Measurements from ENCODE around the gene TMEM209. TPM values are rescaled to one million over a fixed set of nuclear protein-coding genes. Genes with fewer than 3 reads are reported as not detected.

TMEM209 gene
- total RNA-seq, 3 donors from 2014 or later (not counting 1 experiment from before 2014, with no cell fraction given) = 26.3 to 31.0 (median 30.4) TPM

DNA sequence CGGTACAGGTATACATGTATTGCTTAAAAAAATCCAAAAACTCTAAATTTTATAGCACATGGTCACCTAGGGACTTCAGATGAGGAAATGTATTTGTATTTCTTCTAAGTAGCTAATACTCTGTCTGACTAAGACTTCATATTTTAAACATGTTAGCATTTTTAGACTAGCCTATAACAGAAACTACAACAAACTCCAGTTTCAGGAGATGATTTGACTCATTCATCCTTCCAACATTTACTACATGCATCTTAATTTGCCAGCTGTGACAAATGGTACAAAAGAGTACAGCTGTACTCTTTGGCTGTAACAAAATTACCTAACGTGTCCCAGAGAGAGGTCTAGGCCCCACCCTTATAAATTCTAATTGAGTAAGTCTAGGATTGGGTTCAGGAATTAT, 22.2 kb downstream of the TMEM209 start:
- WGBS (ENCODE audit: insufficient coverage) = no CpG with 5 or more reads among the region's 2 CpGs
- Histone ChIP-seq H3K4me3 (ENCODE audit: low read length) (no peak overlapping the region), H3K27me3 (ENCODE audit: control insufficient read depth, insufficient read depth, low read length) (no peaks in the 10 kb centered on the region), H3K4me1 (ENCODE audit: control insufficient read depth, insufficient read depth, low read length) (no peaks in the 10 kb centered on the region), H3K9me3 (ENCODE audit: control insufficient read depth, insufficient read depth, low read length) (no peaks in the 10 kb centered on the region), H3K27ac (ENCODE audit: low read length) (no peak overlapping the region), H3K36me3 (ENCODE audit: control insufficient read depth, insufficient read depth, low read length) (peaks cover 56% of the 10 kb centered on the region)
- intact Hi-C loops (cut with micrococcal nuclease) = no loop called here
- DNase-seq = no peak
- no peak for ATAC-seq
- Mint-ChIP-seq H3K27me3 (ENCODE audit: low read depth in 2 of 2) (no peaks in the 10 kb centered on the region), H3K4me3 (no peak overlapping the region), H3K9me3 (no peaks in the 10 kb centered on the region), H3K27ac (no peak overlapping the region), H3K36me3 (peaks cover 18% of the 10 kb centered on the region), H3K4me1 (no peaks in the 10 kb centered on the region)
- TF ChIP-seq CTCF (IDR thresholded peaks at IDR 0.05) = no peak

DNA sequence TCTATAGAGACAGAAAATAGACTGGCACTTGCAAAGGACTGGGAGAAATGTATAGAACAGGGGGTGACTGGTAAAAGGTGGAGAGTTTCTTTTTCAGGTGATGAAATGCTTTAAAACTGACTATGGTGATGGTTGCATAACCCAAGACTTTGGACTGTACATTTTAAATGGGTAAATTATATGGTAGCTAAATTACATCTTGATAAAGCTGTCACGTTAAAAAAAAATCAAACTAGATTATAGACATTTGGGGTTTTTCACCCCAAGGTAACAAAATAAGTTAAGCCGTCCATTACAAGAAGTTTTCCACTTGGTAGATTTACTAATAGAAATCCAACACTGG, 24.0 kb downstream of the TMEM209 start:
- no peak for DNase-seq
- no peaks in the 10 kb centered on the region for H3K9me3 ChIP-seq (ENCODE audit: control insufficient read depth, insufficient read depth, low read length)
- no peak for TF ChIP-seq CTCF (IDR thresholded peaks at IDR 0.05)
- H3K27me3 ChIP-seq (ENCODE audit: control insufficient read depth, insufficient read depth, low read length) = no peaks in the 10 kb centered on the region
- H3K4me1 Mint-ChIP-seq = no peaks in the 10 kb centered on the region
- peaks cover 55% of the 10 kb centered on the region for H3K36me3 ChIP-seq (ENCODE audit: control insufficient read depth, insufficient read depth, low read length)
- H3K36me3 Mint-ChIP-seq = peaks cover 11% of the 10 kb centered on the region
- H3K27ac ChIP-seq (ENCODE audit: low read length) = no peak overlapping the region
- H3K27ac Mint-ChIP-seq = no peak overlapping the region
- no peak overlapping the region for H3K4me3 ChIP-seq (ENCODE audit: low read length)
- intact Hi-C loops (cut with micrococcal nuclease) = no loop called here
- ATAC-seq = no peak
- H3K27me3 Mint-ChIP-seq (ENCODE audit: low read depth in 2 of 2) = no peaks in the 10 kb centered on the region
- 100% methylated on average over 1 of the region's 2 CpGs for WGBS (ENCODE audit: insufficient coverage)
- no peaks in the 10 kb centered on the region for H3K9me3 Mint-ChIP-seq
- H3K4me1 ChIP-seq (ENCODE audit: control insufficient read depth, insufficient read depth, low read length) = no peaks in the 10 kb centered on the region
- no peak overlapping the region for H3K4me3 Mint-ChIP-seq

GRCh38 chr7:130180571-130181262, 24.5 kb downstream of the TMEM209 start:
- intact Hi-C loops (cut with micrococcal nuclease) = no loop called here

More at GRCh38 chr7:130180571-130181262, 24.5 kb downstream of the TMEM209 start:
- Mint-ChIP-seq H3K9me3 (no peaks in the 10 kb centered on the region), H3K27ac (no peak overlapping the region), H3K4me3 (no peak overlapping the region), H3K36me3 (peaks cover 11% of the 10 kb centered on the region), H3K27me3 (ENCODE audit: low read depth in 2 of 2) (no peaks in the 10 kb centered on the region), H3K4me1 (no peaks in the 10 kb centered on the region)
- H3K27ac ChIP-seq (ENCODE audit: low read length) = no peak overlapping the region
- TF ChIP-seq CTCF (IDR thresholded peaks at IDR 0.05) = no peak
- H3K27me3 ChIP-seq (ENCODE audit: control insufficient read depth, insufficient read depth, low read length) = no peaks in the 10 kb centered on the region
- DNase-seq = no peak
- no peak for ATAC-seq
- no peak overlapping the region for H3K4me3 ChIP-seq (ENCODE audit: low read length)
- 85% methylated on average over 8 of the region's 9 CpGs for WGBS (ENCODE audit: insufficient coverage)
- no peaks in the 10 kb centered on the region for H3K9me3 ChIP-seq (ENCODE audit: control insufficient read depth, insufficient read depth, low read length)
- H3K4me1 ChIP-seq (ENCODE audit: control insufficient read depth, insufficient read depth, low read length) = no peaks in the 10 kb centered on the region
- peaks cover 54% of the 10 kb centered on the region for H3K36me3 ChIP-seq (ENCODE audit: control insufficient read depth, insufficient read depth, low read length)

All from natural killer cell (primary cell).